OCI-LY1 (cell line): ENCODE results near the gene KRTAP10-5.

ENCODE experiments used
- H2AFZ ChIP-seq: fragments of 200-600 bp; sonication (generic), shearing (Covaris generic); 2 replicates; pipeline ENCODE4 v1.6.0; 2014; ENCODE audit warnings: antibody characterized with exemption, mild to moderate bottlenecking, low read length
- H3F3A ChIP-seq: fragments of 200-600 bp; sonication (generic), shearing (Covaris generic); 2 replicates; pipeline ENCODE4 v1.6.0; 2014; ENCODE audit warnings: mild to moderate bottlenecking, antibody characterized with exemption, low read length, moderate library complexity; ENCODE audit not compliant: insufficient read depth
- H3K27ac ChIP-seq: fragments of 200-600 bp; sonication (generic); 2 replicates; pipeline ENCODE4 v1.5.1; 2014; ENCODE audit warnings: low read length, mixed run types, mild to moderate bottlenecking, low read depth; ENCODE audit not compliant: poor library complexity, severe bottlenecking
- H3K27me3 ChIP-seq: fragments of 200-600 bp; sonication (generic); 2 replicates; pipeline ENCODE4 v1.6.0; 2014; ENCODE audit warnings: antibody characterized with exemption, mild to moderate bottlenecking, low read length, moderate library complexity; ENCODE audit not compliant: insufficient read depth
- H3K36me3 ChIP-seq: fragments of 200-600 bp; sonication (generic); 2 replicates; pipeline ENCODE4 v1.6.1; 2014; ENCODE audit warnings: mild to moderate bottlenecking, antibody characterized with exemption, low read length, moderate library complexity, mixed read lengths; ENCODE audit not compliant: insufficient read depth
- H3K4me1 ChIP-seq: fragments of 200-600 bp; sonication (generic); 2 replicates; pipeline ENCODE4 v1.5.1; 2014; ENCODE audit warnings: mild to moderate bottlenecking, low read length, moderate library complexity; ENCODE audit not compliant: insufficient read depth, severe bottlenecking
- H3K4me2 ChIP-seq: fragments of 200-600 bp; sonication (generic), shearing (Covaris generic); 2 replicates; pipeline ENCODE4 v1.6.1; 2014; ENCODE audit warnings: low read length
- H3K4me3 ChIP-seq: fragments of 200-600 bp; sonication (generic); 2 replicates; pipeline ENCODE4 v1.5.1; 2014; ENCODE audit warnings: low read length, low read depth, mild to moderate bottlenecking, mixed read lengths; ENCODE audit not compliant: poor library complexity, severe bottlenecking
- H3K79me2 ChIP-seq: fragments of 200-600 bp; shearing (Covaris generic); 2 replicates; pipeline ENCODE4 v1.6.1; 2016; ENCODE audit warnings: mixed run types, low read length, mixed read lengths; ENCODE audit not compliant: insufficient read depth
- H3K9ac ChIP-seq: fragments of 200-600 bp; sonication (generic), shearing (Covaris generic); 2 replicates; pipeline ENCODE4 v1.6.1; 2014; ENCODE audit warnings: mild to moderate bottlenecking, low read length, mixed read lengths
- H3K9me2 ChIP-seq: fragments of 200-600 bp; sonication (generic), shearing (Covaris generic); 2 replicates; pipeline ENCODE4 v1.6.1; 2014; ENCODE audit warnings: low read depth, mild to moderate bottlenecking, low read length, mixed read lengths
- H3K9me3 ChIP-seq: fragments of 200-600 bp; shearing (Covaris generic); 2 replicates; pipeline ENCODE4 v1.6.1; 2014; ENCODE audit warnings: low read length, mixed read lengths
- H4K20me1 ChIP-seq: fragments of 200-600 bp; sonication (generic), shearing (Covaris generic); 2 replicates; pipeline ENCODE4 v1.6.0; 2016; ENCODE audit warnings: mild to moderate bottlenecking, low read length; ENCODE audit not compliant: insufficient read depth
- CTCF ChIP-seq: fragments of 200-600 bp; sonication (generic), shearing (Covaris generic); IDR thresholded peaks from 2 replicates; pipeline ENCODE4 v1.5.1; 2017; ENCODE audit warnings: mild to moderate bottlenecking, antibody characterized with exemption, low read length, moderate library complexity, mixed read lengths
- EZH2 ChIP-seq: fragments of 200-600 bp; sonication (generic), shearing (Covaris generic); IDR thresholded peaks from 2 replicates; pipeline ENCODE4 v1.8.0; 2017; ENCODE audit warnings: borderline replicate concordance, mixed run types, mild to moderate bottlenecking, antibody characterized with exemption, low read length, moderate library complexity, mixed read lengths

Gene KRTAP10-5

DNA sequence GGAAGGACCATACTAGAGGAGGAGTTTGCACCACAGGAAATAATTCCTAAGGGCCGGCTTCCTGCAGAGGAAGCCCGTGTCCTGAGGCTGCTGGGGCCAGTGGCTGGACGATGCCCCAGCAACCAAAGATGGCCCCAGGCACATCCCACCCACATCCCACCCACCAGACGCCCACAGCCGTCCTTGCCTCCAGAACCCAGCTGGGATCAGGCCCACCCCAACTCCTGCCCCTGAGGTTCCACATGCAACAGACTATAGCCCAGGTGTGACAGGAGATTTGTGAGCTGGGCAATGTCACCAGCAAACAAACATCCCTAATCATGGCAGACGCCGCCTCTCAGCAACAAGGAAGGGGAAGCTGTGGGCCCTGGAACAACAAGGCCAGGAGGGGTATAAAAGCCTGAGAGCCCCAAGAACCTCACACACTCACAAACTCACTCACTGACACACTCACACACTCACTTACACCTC, 46.3 kb upstream of the KRTAP10-5 start, which contains the start of gene KRTAP10-9:
Gene KRTAP10-9, plus strand, starts transcription at position 421 of the 471 bp plus-strand sequence. CDS start 79 bp downstream, outside the sequence.
- Histone ChIP-seq H3K9me3 (peaks cover 10% of the 10 kb centered on the region), H3K79me2 (no peaks in the 10 kb centered on the region), H3F3A (no peaks in the 10 kb centered on the region), H3K9me2 (no peaks in the 10 kb centered on the region), H3K9ac (no peak within 1 kb of the TSS), H3K36me3 (no peaks in the 10 kb centered on the region), H3K27me3 (no peaks in the 10 kb centered on the region), H3K4me3 (no peak within 1 kb of the TSS), H2AFZ (no peak within 1 kb of the TSS), H4K20me1 (no peaks in the 10 kb centered on the region), H3K27ac (no peak within 1 kb of the TSS), H3K4me1 (no peaks in the 10 kb centered on the region), H3K4me2 (no peak within 1 kb of the TSS)
- TF ChIP-seq EZH2 (no peak), CTCF (no peak)

- Histone ChIP-seq H2AFZ (no peak overlapping the region), H3F3A (no peaks in the 10 kb centered on the region), H3K9ac (no peak overlapping the region), H3K4me2 (no peak overlapping the region), H3K4me3 (no peak overlapping the region), H3K4me1 (no peaks in the 10 kb centered on the region), H3K79me2 (no peaks in the 10 kb centered on the region), H3K36me3 (no peaks in the 10 kb centered on the region), H4K20me1 (no peaks in the 10 kb centered on the region), H3K27me3 (no peaks in the 10 kb centered on the region), H3K9me3 (peaks cover 10% of the 10 kb centered on the region), H3K27ac (no peak overlapping the region), H3K9me2 (no peaks in the 10 kb centered on the region)
- TF ChIP-seq CTCF (no peak), EZH2 (no peak)
Measured at GRCh38 chr21:44626262-44626661, 45.9 kb upstream of the KRTAP10-5 start.

GRCh38 chr21:44625756-44626155, 45.4 kb upstream of the KRTAP10-5 start:
- no peaks in the 10 kb centered on the region for H3F3A ChIP-seq
- TF ChIP-seq CTCF (no peak), EZH2 (no peak)
- no peak overlapping the region for H3K9ac ChIP-seq
- no peaks in the 10 kb centered on the region for H4K20me1 ChIP-seq
- H3K27me3 ChIP-seq: no peaks in the 10 kb centered on the region; the same call in 1 of the 2 replicates
- H3K79me2 ChIP-seq: no peaks in the 10 kb centered on the region
- no peak overlapping the region for H2AFZ ChIP-seq
- no peaks in the 10 kb centered on the region for H3K36me3 ChIP-seq
- peaks cover 10% of the 10 kb centered on the region for H3K9me3 ChIP-seq
- H3K4me3 ChIP-seq: no peak overlapping the region
- H3K9me2 ChIP-seq: no peaks in the 10 kb centered on the region
- no peak overlapping the region for H3K27ac ChIP-seq
- H3K4me1 ChIP-seq: no peaks in the 10 kb centered on the region
- H3K4me2 ChIP-seq: no peak overlapping the region
